ENCODE measurements around the gene CERS6. TPM values are rescaled to one million over a fixed set of nuclear protein-coding genes. Genes with fewer than 3 reads are reported as not detected.
"Not testable (repeated sequence)": the region's sequence is repeated elsewhere in the genome, so short reads cannot be mapped to it uniquely, and the experiment has no call there.

CERS6 gene
- total RNA-seq, 2 donors from 2014 or later, result 44.7 to 47.0 TPM

DNA sequence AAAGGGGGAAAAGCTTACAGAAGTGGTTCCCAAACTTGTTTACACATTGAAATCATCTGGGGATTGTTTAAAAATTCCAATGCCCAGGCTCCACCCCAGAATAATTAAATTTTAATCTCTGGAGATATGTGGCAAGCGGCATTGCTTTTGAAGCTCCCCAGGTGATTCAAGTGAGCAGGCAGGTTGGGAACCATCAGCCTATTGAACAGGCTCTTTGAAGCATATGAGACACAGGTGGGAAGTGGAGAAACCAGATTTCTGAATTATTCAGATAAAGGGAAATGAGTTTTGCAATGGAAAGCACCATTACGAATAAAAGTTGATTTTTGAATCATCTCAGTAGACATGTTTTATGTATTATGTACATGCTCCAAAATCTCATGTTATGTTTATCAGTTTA is 288.8 kb downstream of the CERS6 start:
- ATAC-seq (no peak), DNase-seq (no peak)
- intact Hi-C loops (cut with DNase I), result no loop called here

DNA sequence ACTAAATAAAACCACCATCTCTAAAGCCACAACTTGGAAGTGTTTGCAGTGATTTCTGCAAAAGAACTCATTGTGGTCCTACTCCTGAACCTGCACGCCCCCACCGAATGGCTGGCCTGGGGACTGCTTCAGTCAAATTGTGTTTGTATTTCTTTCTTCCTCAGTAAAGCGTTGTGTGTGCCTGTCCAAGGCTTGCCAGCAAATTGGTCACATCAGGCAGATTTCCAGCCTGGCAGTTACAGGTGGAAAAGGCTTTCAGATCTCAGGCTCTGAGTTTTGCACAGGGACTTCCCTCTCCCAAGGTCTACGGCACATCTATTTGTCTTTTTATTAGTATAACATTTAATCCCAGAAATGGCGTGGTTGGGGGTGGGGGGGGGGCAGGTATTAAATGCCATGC is 292.4 kb downstream of the CERS6 start:
- intact Hi-C loops (cut with DNase I), result no loop called here
- no peak for ATAC-seq
- DNase-seq, result no peak

DNA sequence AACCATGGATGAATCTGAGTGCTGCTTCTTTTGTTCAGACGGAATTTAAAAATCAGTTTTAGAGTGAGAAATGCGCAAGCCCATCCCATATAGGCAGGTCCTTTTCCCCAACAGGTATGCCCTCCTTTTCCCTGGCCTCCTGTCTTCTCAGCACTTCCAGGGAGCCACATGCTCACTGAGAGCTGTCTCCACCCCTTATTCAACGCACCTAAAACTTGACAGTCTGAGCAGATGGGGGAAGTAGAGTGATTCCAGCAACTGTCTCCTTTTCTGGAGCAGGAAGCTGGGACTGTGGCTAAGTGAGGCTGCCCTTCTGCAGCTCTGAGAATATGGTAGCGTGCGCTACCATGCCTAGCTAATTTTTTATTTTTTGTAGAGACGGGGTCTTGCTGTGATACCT is 293.2 kb downstream of the CERS6 start:
- no peak for ATAC-seq
- DNase-seq, result no peak
- intact Hi-C loops (cut with DNase I), result no loop called here

DNA sequence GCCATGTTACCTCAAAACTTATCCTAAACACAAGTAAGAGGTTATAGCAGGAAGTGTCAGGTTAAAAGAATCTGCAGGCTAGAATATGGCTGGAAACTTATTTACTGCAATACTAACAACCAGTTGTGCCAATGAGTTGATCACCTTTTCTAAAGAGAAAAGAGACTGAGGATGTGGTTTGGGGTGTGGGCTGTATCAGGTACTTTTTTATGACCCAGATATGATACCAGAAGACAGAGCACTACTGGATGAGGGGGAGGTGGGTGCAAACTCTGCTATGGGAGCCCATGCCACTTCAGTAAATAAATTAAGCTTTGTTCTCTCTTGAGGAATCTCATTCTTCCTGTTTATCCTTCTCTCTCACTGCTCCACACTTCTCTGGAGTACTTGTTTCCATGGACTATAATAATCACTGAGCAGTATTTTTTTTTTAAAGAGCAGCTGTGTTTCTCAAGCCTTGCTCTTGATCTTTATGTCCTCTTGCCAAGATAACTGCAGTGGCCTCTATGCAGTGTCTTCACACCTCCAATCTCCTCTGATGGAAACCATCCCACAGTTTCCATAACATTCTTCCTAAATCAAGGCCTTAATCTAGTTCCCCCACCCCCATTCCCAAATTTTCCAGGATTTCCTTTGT is 295.1 kb downstream of the CERS6 start:
- ATAC-seq, result peak; percentile 35 to 41
- intact Hi-C loops (cut with DNase I), result no loop called here
- DNase-seq, result no peak

DNA sequence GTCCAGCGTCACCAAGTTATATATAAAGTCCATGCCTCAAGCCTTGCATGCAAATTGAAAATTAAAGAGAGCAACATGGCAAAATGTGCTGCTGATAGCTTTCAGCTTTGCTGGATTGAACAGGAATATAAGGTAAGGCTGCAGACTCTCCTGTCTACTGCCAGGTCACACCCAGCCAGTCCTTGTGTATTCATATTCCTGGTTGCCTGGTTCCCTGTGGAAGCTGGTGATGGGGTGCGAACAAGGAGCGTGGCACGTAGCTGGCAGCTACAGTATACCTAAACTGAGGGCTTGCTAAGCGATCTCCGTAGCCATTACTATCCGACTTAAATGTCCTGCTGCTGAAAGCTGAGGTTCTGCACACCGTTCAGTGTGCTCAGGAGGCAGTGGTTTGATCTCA is 296.3 kb downstream of the CERS6 start:
- DNase-seq, result no peak
- intact Hi-C loops (cut with DNase I), result no loop called here
- peak in 1 of 2 donors; percentile 38 for ATAC-seq

DNA sequence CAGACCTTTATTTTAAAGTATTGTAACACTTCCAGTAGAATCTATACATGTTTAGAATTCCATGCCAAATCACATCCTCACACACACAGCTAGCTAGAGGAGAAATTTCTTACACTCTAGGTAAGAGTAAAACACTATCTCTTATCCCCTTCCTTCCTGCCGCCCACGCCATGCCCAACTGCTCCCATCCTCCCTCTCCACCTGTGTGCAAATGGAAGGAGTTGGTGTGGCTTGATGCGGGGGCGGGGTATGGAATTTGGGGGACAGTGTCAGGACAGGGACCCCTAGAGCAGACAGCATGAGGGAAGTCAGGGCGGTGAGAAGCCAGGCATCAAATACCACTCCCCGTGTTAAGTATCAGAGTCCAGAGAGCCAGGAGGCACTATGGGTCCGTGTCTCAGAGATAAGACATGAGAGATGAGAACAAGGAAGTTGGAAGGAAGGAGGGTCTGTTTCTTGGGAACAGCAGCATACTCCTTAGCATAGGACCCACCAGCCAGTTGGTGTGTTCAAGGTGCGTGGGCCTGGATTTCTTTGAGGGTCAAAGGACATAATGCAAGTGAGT is 297.8 kb downstream of the CERS6 start:
- intact Hi-C loops (cut with DNase I), result no loop called here
- ATAC-seq, result no peak

DNA sequence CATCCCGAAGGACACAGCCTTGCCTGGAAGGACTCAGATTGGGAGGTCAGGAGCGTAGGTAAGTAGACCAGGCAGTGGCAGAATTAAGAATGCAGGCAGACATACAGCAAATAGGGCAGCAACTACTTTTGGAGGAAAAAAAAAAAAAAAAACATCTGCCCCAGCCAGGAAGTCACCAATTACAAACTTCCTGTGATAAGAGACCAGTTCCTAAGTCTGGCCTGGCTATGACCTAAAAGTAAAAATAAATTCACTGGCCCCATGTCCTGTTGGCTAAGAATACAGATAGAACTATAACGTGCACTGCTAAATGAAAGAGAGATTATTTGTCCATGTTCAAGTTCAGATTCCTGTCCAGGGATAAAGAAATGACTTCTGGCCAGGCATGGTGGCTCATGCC is 301.2 kb downstream of the CERS6 start:
- ATAC-seq, result peak; percentile 25 to 33

More for the DNA sequence above, 297.8 kb downstream of the CERS6 start:
- DNase-seq, result no peak

DNA sequence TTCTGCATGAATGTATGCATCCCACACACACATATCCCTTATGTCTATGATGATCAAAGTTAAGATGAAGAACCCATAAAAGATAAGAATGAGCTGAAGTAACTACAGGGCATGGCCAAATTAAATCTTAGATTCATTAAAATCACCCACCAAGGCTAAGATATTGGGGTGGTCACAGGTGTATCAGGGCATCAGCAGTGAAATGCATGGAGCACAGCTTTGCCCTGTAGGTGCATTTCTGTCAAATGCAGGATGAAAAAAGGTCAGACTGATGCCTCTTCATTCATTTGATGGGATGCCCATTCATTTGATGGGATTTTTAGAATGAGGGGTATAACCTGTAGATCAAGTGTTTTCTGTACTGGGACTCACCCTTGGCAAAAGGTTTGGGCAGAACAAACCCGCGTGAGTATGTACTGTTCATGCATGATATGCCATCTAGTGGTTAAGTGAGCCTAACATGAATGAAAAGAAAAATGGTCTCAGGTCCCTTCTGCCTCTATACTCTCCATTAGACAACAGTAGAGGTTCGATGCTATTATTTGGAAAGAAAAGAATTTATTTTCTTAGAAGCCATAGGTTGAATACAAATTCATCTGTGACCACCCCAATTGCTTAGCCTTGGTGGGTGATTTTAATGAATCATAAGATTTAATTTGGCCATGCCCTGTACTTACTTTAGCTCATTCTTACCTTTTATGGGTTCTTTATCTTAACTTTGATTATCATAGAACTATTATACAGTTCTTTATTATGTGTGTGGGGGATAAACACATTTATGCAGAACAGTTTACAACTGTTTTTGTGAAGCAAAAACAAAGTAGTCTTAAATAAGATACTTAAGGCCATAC is 303.1 kb downstream of the CERS6 start:
- intact Hi-C loops (cut with DNase I), result loop anchor here in 1 of 2 donors (2.0 kb wide), 1 partner anchor 412 kb away; no protein-coding TSS in a partner anchor
- ATAC-seq (peak; percentile 85 to 89), DNase-seq (no peak)

More for the DNA sequence above, 301.2 kb downstream of the CERS6 start:
- intact Hi-C loops (cut with DNase I), result no loop called here
- no peak for DNase-seq

DNA sequence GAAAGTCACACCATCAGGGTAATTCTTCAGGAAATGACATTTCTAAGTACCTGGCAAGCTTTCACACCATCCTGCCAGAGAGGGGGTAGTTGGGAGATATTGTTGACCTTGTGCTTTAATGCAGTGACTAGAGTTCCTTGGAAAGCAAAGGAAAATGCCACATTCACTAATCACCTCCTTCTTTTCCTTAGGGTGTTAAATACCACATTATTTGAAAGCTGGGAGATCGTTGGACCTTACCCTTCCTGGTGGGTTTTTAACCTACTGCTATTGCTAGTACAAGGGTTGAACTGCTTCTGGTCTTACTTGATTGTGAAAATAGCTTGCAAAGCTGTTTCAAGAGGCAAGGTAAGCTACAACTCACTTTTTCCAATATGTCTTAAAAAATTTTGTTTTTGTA is 309.3 kb downstream of the CERS6 start:
- ATAC-seq (no peak), DNase-seq (no peak)
- intact Hi-C loops (cut with DNase I), result loop anchor here in 1 of 2 donors (10.0 kb wide), 1 partner anchor 51 kb away; no protein-coding TSS in a partner anchor

DNA sequence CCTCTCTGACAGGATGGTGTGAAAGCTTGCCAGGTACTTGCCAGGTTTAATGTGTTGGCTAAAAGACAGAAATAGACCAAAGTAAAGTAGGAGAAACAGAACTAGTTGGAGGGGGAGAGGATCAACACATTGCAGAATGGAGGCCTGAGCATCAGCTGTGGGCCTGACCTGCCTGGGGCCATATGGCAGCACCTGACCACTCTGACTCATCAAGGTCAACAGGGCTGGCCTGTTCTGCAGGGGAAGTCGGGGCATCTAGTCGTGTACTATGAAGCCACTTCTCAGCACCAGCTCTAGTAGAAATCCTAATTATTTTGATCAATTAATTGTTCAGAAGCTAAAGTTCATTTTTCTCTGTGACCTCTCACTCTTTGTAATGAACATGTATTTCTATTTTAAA is 310.5 kb downstream of the CERS6 start:
- ATAC-seq, result peak in 1 of 2 donors; percentile 34
- no peak for DNase-seq
- intact Hi-C loops (cut with DNase I), result loop anchor here in 1 of 2 donors (10.0 kb wide), 1 partner anchor 52 kb away; no protein-coding TSS in a partner anchor

DNA sequence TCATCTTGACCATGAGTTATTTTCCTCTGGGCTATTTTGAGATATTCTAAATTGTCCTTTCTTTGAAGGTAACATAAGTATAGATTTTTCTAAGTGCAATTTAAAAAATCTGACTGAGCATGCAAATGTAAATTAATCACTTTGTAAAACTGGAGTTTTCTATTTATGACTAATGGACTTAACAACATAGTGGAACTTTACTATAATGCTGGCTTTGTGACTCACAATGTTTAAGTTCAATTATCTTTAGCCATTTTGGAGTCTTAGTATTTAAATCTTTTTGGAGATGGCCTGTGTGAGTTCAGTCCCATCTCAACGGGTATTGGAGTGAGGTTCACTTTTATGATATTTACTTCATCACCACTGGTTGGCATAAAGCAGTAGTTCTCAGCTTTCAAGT is 311.2 kb downstream of the CERS6 start:
- intact Hi-C loops (cut with DNase I), result loop anchor here in 1 of 2 donors (10.0 kb wide), 1 partner anchor 52 kb away; no protein-coding TSS in a partner anchor
- DNase-seq (no peak), ATAC-seq (no peak)

DNA sequence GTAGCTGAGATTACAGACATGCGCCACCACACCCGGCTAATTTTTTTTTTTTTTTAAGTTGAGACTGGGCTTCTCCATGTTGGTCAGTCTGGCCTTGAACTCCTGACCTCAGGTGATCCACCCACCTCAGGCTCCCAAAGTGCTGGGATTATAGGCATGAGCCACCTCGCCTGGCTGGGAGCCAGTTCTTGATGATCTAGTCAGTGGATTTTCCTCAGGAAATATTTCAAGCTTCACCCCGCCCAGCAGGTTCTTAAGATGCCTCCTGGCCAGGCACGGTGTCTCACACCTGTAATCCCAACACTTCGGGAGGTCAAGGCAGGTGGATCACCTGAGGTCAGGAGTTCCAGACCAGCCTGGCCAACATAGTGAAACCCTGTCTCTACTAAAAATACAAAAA is 312.3 kb downstream of the CERS6 start:
- not testable (repeated sequence) for ATAC-seq, DNase-seq
- intact Hi-C loops (cut with DNase I), result loop anchor here in 1 of 2 donors (10.0 kb wide), 1 partner anchor 54 kb away; no protein-coding TSS in a partner anchor

DNA sequence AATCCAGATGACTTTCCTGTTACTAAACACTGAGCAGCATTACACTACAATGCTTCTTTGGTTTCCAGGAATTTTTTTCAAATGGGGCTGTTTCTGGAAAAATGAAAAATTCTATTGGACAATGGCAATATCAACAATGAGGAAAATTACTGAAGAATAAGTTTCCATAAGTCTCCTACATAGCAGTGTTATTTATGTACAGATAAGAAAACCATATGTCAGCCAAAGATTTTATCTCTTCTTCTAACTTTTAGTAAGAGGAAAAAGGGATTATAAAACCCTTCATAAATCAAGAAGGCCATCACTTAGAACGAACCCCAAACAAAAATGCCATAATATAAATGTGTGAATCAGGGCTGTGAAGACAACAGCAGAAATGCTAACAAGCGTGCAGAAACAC is 314.7 kb downstream of the CERS6 start:
- intact Hi-C loops (cut with DNase I), result loop anchor here (5.0 to 10.0 kb wide), 3 partner anchors 77 to 154 kb away; no protein-coding TSS in a partner anchor
- no peak for DNase-seq
- no peak for ATAC-seq

DNA sequence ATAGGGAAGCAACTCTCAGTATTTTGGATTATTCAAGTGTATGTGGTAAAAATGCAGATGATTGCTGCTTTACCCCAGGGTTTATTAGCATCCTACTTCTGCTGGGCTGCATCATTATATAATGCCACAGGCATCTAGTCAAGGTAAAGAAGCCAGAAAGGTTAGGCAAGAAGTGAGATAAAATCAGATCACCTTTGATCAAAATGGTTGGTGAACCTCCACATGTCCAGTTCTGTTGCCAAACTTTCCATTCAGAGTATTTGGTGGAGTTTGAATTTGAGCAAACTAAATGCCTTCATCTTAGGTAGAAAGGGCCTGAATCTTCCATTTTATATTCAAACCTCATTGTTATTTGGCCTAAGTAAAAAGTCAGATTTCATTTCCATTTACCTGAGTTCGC is 316.6 kb downstream of the CERS6 start:
- no peak for ATAC-seq
- intact Hi-C loops (cut with DNase I), result loop anchor here (5.0 to 10.0 kb wide), 3 partner anchors 75 to 152 kb away; no protein-coding TSS in a partner anchor
- no peak for DNase-seq

DNA sequence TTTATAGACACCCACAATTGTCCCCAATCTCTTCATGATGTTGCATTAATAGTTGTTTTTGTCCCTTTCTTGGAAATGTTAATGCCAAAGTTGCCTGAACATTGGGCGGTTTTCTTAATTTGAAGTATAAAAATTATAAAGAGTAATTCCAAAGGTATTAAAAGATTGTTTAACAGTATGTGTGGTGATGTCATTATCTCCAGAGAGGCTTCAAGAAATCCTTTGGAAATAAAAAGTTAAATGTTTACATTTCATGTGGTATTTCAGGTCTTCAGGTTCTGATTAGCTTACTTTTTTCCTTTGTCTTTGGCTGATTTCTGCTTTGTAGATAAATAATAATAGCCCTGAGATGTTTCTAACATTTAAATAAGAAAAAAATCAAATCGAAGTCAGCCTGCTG is 317.1 kb downstream of the CERS6 start:
- intact Hi-C loops (cut with DNase I), result loop anchor here (5.0 to 10.0 kb wide), 3 partner anchors 74 to 152 kb away; no protein-coding TSS in a partner anchor
- no peak for ATAC-seq
- DNase-seq, result no peak

DNA sequence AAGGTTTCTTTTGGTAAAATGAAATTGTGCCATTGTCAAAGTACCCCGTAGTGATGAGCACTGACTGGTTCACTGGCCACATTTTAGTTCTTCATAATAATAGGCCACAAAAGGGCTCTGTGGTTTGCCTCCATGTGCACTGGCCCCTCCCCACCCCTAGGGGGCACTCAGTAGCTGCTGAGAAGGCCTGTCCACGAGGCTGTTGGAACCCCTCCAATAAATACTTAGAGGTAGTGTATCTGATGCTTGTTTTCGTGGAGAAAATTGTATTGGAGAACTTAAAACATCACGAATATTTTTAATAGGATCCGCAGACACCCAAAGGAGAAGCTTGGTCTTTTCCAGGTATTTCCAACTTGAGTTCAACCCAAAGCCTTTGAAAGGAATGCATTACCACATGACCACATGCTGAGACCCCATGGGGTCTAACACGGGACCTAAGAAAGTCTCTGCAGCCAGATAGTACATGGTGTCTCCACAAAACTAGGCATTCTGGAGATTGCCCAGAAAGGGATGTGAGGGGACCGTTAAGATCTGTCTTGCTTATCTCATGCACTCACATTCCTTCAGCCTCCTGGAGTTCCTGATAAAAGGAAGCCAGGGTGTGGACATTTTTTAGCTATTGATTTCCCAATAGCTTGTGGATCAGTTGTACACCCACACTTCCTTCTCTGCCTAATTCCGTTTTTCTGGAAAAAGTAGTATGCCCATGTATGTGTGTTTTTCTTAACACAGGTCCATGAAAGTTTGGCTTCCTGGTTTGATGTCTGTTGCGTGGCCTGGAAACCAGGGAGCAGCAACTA is 317.8 kb downstream of the CERS6 start:
- ATAC-seq (peak; percentile 78 to 87), DNase-seq (peak; percentile 62)
- intact Hi-C loops (cut with DNase I), result loop anchor here (5.0 to 10.0 kb wide), 3 partner anchors 73 to 151 kb away; no protein-coding TSS in a partner anchor

DNA sequence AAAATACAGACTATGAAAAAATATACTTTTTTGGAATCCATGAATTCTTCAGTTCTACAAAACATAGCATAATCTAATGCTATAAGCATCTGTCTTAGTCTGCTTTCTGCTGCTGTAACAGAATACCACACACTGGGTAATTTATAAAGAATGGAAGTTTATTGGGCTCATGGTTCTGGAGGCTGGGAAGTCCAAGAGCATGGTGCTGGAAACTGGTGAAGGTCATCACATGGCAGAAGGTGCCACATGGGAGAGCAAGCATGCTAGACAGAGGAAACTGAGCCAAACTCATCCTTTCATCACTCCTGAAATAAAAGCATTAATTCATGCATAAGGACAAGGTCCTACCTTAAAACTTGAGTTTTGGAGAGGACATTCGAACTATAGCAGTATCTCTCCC is 319.8 kb downstream of the CERS6 start:
- intact Hi-C loops (cut with DNase I), result loop anchor here in 1 of 2 donors (10.0 kb wide), 1 partner anchor 149 kb away; no protein-coding TSS in a partner anchor
- ATAC-seq, result no peak
- no peak for DNase-seq

DNA sequence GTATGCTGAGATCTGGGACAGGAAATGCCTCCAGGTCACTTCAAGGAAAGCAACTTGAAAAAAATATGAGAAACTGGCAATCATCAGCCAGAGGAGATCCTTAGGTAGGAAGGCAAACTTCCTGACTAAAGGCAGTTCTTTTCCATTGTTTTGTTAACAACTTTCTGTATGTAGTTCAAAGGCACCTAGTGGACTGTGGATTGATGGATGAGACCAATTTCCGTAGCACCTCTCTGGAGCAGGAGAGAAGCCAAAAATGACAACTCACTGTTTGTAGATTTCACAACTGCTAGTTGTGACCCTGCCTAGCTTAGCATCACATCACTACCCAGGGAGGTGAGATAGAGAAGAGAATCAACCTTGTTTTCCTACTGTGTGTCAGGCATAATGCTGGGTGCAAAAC is 324.6 kb downstream of the CERS6 start:
- ATAC-seq (peak in 1 of 2 donors; percentile 45), DNase-seq (no peak)
- intact Hi-C loops (cut with DNase I), result no loop called here

Data from left cardiac atrium (tissue), 4 donors.